Mammary microvascular endothelial cell (primary cell): ENCODE measurements around the gene ORAI3. TPM values are rescaled to one million over a fixed set of nuclear protein-coding genes. Genes with fewer than 3 reads are reported as not detected.

Experiments
- total RNA-seq: library from RNA; depleted of rRNA; stranded (reverse); fragments of >200 nt; gene quantifications from 2 replicates; pipeline ENCODE4 v1.2.3, GENCODE V29; 2015

ORAI3 gene
- 17.9 and 27.5 TPM in 2 replicates for total RNA-seq

DNA sequence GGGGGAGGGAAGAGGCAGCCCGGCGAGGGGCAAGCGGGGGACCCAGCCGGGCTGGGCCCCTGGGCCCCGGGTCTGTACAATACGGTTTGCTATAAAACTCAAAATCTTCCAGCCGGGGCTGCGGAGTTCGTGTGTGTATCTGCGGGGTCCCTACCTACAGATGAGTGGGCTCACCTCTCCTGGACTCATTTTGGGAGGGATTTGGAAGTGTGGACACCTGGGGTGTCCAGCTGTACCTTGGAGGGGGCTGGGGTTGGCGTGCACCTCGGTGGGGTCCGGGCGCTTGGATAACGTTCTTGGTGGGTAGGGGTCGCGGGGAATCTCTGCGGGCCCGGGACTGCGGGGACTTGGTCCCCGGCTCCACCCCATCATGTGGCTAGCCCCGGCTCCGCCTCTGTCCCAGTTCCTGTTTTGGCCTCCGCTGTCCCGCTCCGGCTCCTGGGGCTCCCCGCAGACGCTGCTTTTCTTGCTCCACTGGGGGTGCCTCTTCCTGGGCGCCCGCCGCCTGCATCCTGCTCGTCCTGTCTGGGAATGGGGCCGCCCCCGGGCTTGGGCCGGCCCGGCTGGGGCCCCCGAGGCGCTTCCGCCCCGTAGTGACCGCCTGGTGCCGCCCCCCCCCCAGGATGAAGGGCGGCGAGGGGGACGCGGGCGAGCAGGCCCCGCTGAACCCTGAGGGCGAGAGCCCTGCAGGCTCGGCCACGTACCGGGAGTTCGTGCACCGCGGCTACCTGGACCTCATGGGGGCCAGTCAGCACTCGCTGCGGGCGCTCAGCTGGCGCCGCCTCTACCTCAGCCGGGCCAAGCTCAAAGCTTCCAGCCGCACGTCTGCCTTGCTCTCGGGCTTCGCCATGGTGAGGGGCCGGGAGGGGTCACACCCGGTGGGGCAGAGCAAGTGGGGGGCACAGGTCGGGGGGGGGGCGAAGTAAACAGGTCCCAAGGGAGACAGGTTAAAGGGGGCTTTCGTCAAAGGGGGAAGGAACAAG lies at the start of gene ORAI3:
TSS of gene ORAI3 (plus strand) at position 402 of the 983 bp plus-strand sequence. CDS start at position 624, 222 bp downstream.

DNA sequence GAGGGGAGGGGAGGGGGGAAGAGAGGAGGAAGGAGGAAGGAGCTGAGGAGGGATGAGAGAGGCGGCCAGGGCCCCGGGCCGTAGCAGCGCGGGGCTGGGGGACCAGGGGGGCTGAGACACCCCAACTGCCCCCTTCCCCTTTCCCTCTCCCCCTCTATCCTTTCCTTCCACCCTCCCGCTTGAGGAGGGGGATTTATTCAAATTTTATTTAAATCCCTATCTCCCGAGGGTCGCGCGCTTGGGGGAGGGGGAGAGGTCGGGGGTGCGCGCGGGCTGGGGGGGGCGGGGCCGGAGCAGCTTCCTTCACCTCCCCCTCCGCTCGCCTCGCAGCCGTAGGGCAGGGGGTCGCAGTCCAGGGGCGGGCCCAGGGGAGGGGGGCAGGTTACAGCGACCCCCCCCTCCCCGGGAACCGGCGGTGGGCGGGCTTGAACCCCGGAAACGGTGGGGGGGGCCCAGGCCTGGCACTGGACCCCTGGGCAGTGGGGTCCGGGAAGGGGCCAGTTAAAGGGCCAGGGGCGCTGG lies 25.3 kb upstream of the ORAI3 start, which contains the start of gene FBXL19:
TSS of gene FBXL19 (plus strand) at position 19 of the 522 bp plus-strand sequence. CDS start 2,183 bp downstream, outside the sequence.

GRCh38 chr16:30957456-30958174 lies 8.7 kb downstream of the ORAI3 start, which contains the start of gene SETD1A:
TSS of gene SETD1A (plus strand) at chr16:30957754. CDS start at chr16:30958732, 978 bp downstream.

GRCh38 chr16:30984669-30985400 lies 36.0 kb downstream of the ORAI3 start, which contains the start of gene HSD3B7:
TSS of gene HSD3B7 (plus strand) at chr16:30985207. CDS start at chr16:30985659, 452 bp downstream.

Other genes starting within 250 kb of the ORAI3 start
- gene SRCAP, start 249.9 kb upstream of the ORAI3 start, total RNA-seq, result 16.7 and 23.7 TPM in 2 replicates
- gene PHKG2, start 200.6 kb upstream of the ORAI3 start, total RNA-seq, result 20.7 and 28.4 TPM in 2 replicates
- 1.3 and 1.4 TPM in 2 replicates for gene CFAP119, start 187.0 kb upstream of the ORAI3 start, total RNA-seq
- gene RNF40, start 186.7 kb upstream of the ORAI3 start, total RNA-seq, result 68.8 and 74.6 TPM in 2 replicates
- gene ZNF629, start 161.9 kb upstream of the ORAI3 start, total RNA-seq, result 6.7 TPM in 2 replicates
- 37.0 and 39.4 TPM in 2 replicates for gene BCL7C, start 55.0 kb upstream of the ORAI3 start, total RNA-seq
- 0.33 TPM in 1 of 2 replicates, not detected in the other for gene CTF1, start 52.5 kb upstream of the ORAI3 start, total RNA-seq
- gene FBXL19, start 25.5 kb upstream of the ORAI3 start, total RNA-seq, result 15.2 and 15.4 TPM in 2 replicates
- gene SETD1A, start 8.7 kb downstream of the ORAI3 start, total RNA-seq, result 4.1 and 4.2 TPM in 2 replicates
- 16.7 and 17.7 TPM in 2 replicates for gene HSD3B7, start 36.1 kb downstream of the ORAI3 start, total RNA-seq
- gene STX1B, start 61.6 kb downstream of the ORAI3 start, total RNA-seq, result 0.05 and 0.93 TPM in 2 replicates
- 30.7 and 32.6 TPM in 2 replicates for gene STX4, start 84.5 kb downstream of the ORAI3 start, total RNA-seq
- 12.3 and 13.6 TPM in 2 replicates for gene ZNF668, start 125.2 kb downstream of the ORAI3 start, total RNA-seq
- 9.9 and 10.0 TPM in 2 replicates for gene ZNF646, start 125.4 kb downstream of the ORAI3 start, total RNA-seq
- gene PRSS53, start 139.9 kb downstream of the ORAI3 start, total RNA-seq, result 1.2 and 1.5 TPM in 2 replicates
- gene VKORC1, start 145.7 kb downstream of the ORAI3 start, total RNA-seq, result 144 and 177 TPM in 2 replicates
- gene BCKDK, start 159.3 kb downstream of the ORAI3 start, total RNA-seq, result 71.9 and 81.6 TPM in 2 replicates
- gene KAT8, start 168.6 kb downstream of the ORAI3 start, total RNA-seq, result 30.0 and 31.8 TPM in 2 replicates
- not detected in 2 replicates for gene PRSS8, start 186.7 kb downstream of the ORAI3 start, total RNA-seq
- gene PRSS36, start 201.0 kb downstream of the ORAI3 start, total RNA-seq, result 0.25 TPM in 1 of 2 replicates, not detected in the other
- 63.4 and 69.3 TPM in 2 replicates for gene FUS, start 231.1 kb downstream of the ORAI3 start, total RNA-seq